ENCODE measurements around the gene VTI1A. TPM values are rescaled to one million over a fixed set of nuclear protein-coding genes. Genes with fewer than 3 reads are reported as not detected.

Gene VTI1A
- total and polyA plus RNA-seq, 7 donors = 9.9 to 31.5 (median 20.1) TPM

GRCh38 chr10:112711366-112711765 lies 264.4 kb downstream of the VTI1A start:
- H3K9me3 ChIP-seq = no peaks in the 10 kb centered on the region
- H3K36me3 ChIP-seq (ENCODE audit: insufficient read depth in 1 of 2, low read depth in 1 of 2) = no peaks in the 10 kb centered on the region
- intact Hi-C loops (cut with DNase I) = no loop called here
- ATAC-seq (no peak), DNase-seq (no peak)
- 88 to 91% (median 90%) methylated on average over 8 of the region's 8 CpGs for WGBS, 3 donors
- H3K27me3 ChIP-seq (ENCODE audit: insufficient read depth in 3 of 3, low read length in 2 of 3) = no peaks in the 10 kb centered on the region
- H3K4me1 ChIP-seq = no peaks in the 10 kb centered on the region
- no peak overlapping the region for H3K27ac ChIP-seq
- H3K4me3 ChIP-seq = no peak overlapping the region
- TF ChIP-seq, protein P1, sequence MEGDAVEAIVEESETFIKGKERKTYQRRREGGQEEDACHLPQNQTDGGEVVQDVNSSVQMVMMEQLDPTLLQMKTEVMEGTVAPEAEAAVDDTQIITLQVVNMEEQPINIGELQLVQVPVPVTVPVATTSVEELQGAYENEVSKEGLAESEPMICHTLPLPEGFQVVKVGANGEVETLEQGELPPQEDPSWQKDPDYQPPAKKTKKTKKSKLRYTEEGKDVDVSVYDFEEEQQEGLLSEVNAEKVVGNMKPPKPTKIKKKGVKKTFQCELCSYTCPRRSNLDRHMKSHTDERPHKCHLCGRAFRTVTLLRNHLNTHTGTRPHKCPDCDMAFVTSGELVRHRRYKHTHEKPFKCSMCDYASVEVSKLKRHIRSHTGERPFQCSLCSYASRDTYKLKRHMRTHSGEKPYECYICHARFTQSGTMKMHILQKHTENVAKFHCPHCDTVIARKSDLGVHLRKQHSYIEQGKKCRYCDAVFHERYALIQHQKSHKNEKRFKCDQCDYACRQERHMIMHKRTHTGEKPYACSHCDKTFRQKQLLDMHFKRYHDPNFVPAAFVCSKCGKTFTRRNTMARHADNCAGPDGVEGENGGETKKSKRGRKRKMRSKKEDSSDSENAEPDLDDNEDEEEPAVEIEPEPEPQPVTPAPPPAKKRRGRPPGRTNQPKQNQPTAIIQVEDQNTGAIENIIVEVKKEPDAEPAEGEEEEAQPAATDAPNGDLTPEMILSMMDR (IDR thresholded peaks at IDR 0.05) = no peak

DNA sequence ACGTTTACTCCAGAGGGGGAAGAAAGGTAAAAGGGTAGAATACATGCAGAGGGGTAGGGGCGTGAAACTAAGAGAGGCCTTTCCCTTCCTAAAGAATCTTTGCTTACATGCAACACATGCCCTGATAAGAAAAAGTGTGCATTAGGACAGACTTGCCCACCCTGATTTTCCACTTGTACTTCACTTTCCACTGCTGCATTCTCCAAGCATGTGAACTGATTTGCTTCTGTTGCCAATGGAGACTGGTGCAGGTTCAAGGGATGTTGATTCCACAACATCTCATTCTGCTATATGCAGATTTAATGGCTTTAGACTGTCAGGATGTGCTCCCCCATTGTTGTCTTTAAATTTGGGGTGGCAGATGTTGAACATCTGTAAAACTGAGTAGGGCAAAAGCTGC lies 265.5 kb downstream of the VTI1A start:
- Histone ChIP-seq H3K27me3 (ENCODE audit: insufficient read depth in 3 of 3, low read length in 2 of 3) (no peaks in the 10 kb centered on the region), H3K4me1 (no peaks in the 10 kb centered on the region), H3K9me3 (no peaks in the 10 kb centered on the region), H3K27ac (no peak overlapping the region), H3K4me3 (no peak overlapping the region), H3K36me3 (ENCODE audit: insufficient read depth in 1 of 2, low read depth in 1 of 2) (no peaks in the 10 kb centered on the region)
- no peak for DNase-seq
- intact Hi-C loops (cut with DNase I) = no loop called here
- ATAC-seq = no peak
- TF ChIP-seq, protein P1 (IDR thresholded peaks at IDR 0.05) = no peak
- WGBS, 3 donors = 84 to 91% (median 86%) methylated on average over 2 of the region's 2 CpGs

DNA sequence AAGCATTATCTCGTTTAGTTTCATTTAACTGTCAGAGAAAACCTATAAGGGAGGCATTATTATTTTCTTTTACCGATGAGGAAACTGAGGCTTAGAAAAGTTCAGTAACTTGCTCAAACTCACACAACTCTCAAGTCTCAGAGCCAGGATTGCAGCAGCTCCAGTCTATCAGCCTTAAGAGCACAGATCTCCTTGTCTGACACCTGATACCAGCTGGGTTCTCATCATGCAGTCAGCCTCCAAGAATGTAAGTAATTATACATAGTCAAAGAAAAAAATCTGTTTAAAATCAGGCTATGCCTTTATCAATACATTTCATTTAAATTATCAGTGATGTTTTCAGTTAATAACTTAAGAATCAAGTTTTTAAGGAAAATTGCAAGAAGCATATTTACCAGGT lies 266.4 kb downstream of the VTI1A start:
- H3K27me3 ChIP-seq (ENCODE audit: insufficient read depth in 3 of 3, low read length in 2 of 3) = no peaks in the 10 kb centered on the region
- no peak for DNase-seq
- H3K4me1 ChIP-seq = no peaks in the 10 kb centered on the region
- WGBS, 3 donors = 86 to 90% (median 88%) methylated on average over 2 of the region's 2 CpGs
- no peaks in the 10 kb centered on the region for H3K9me3 ChIP-seq
- no peak overlapping the region for H3K4me3 ChIP-seq
- ATAC-seq = no peak
- TF ChIP-seq, protein P1 (IDR thresholded peaks at IDR 0.05) = no peak
- intact Hi-C loops (cut with DNase I) = no loop called here
- H3K36me3 ChIP-seq (ENCODE audit: insufficient read depth in 1 of 2, low read depth in 1 of 2) = no peaks in the 10 kb centered on the region
- H3K27ac ChIP-seq = no peak overlapping the region

- TF ChIP-seq, protein P1 (IDR thresholded peaks at IDR 0.05) = no peak
- no peak for ATAC-seq
- Histone ChIP-seq H3K36me3 (ENCODE audit: insufficient read depth in 1 of 2, low read depth in 1 of 2) (no peaks in the 10 kb centered on the region), H3K4me3 (no peak overlapping the region), H3K4me1 (no peaks in the 10 kb centered on the region), H3K27me3 (ENCODE audit: insufficient read depth in 3 of 3, low read length in 2 of 3) (no peaks in the 10 kb centered on the region), H3K9me3 (no peaks in the 10 kb centered on the region), H3K27ac (no peak overlapping the region)
- intact Hi-C loops (cut with DNase I) = no loop called here
- 94 to 96% (median 94%) methylated on average over 5 of the region's 5 CpGs for WGBS, 3 donors
- no peak for DNase-seq
Measured at GRCh38 chr10:112715581-112715980, 268.6 kb downstream of the VTI1A start.

- ATAC-seq (no peak), DNase-seq (no peak)
- WGBS, 3 donors = 90 to 91% (median 90%) methylated on average over 3 of the region's 3 CpGs
- H3K9me3 ChIP-seq = no peaks in the 10 kb centered on the region
- no peak overlapping the region for H3K4me3 ChIP-seq
- no peak overlapping the region for H3K27ac ChIP-seq
- TF ChIP-seq, protein P1 (IDR thresholded peaks at IDR 0.05) = no peak
- H3K36me3 ChIP-seq (ENCODE audit: insufficient read depth in 1 of 2, low read depth in 1 of 2) = no peaks in the 10 kb centered on the region
- H3K4me1 ChIP-seq = no peaks in the 10 kb centered on the region
- intact Hi-C loops (cut with DNase I) = no loop called here
- H3K27me3 ChIP-seq (ENCODE audit: insufficient read depth in 3 of 3, low read length in 2 of 3) = no peaks in the 10 kb centered on the region
Measured at GRCh38 chr10:112716076-112716475, 269.1 kb downstream of the VTI1A start.
